ENCODE data around the gene CBLN1.

The CBLN1 gene

GRCh38 chr16:49312389-49312985, 30.8 kb upstream of the CBLN1 start:
- no peak overlapping the region for H3K27ac ChIP-seq (ENCODE audit: low read depth, low read length)
- no peak overlapping the region for H3K4me3 ChIP-seq (ENCODE audit: low read length)
- no peak overlapping the region for H2BK5ac ChIP-seq (ENCODE audit: low read length)
- H2AK5ac ChIP-seq (ENCODE audit: low read length), result no peak overlapping the region
- H3K9ac ChIP-seq (ENCODE audit: low read length), result no peak overlapping the region
- H3K4me1 ChIP-seq (ENCODE audit: control insufficient read depth, low read depth, low read length), result no peaks in the 10 kb centered on the region
- H3K79me2 ChIP-seq (ENCODE audit: control insufficient read depth, insufficient read depth, low read length), result no peaks in the 10 kb centered on the region
- H4K5ac ChIP-seq (ENCODE audit: low read length), result no peak overlapping the region
- H3K79me1 ChIP-seq (ENCODE audit: low read length), result no peaks in the 10 kb centered on the region
- no peak for DNase-seq
- H2BK15ac ChIP-seq (replicated peaks; ENCODE audit: low read depth), result no peak overlapping the region
- no peak overlapping the region for H3K23ac ChIP-seq (ENCODE audit: low read length)
- no peak overlapping the region for H4K8ac ChIP-seq (ENCODE audit: low read depth, low read length)
- H3K36me3 ChIP-seq (ENCODE audit: control insufficient read depth, insufficient read depth, low read length), result no peaks in the 10 kb centered on the region
- H3K4me2 ChIP-seq (ENCODE audit: low read length), result no peak overlapping the region
- no peaks in the 10 kb centered on the region for H3K27me3 ChIP-seq (ENCODE audit: insufficient read depth, low read length, poor library complexity)
- no peak overlapping the region for H2BK120ac ChIP-seq (ENCODE audit: low read depth, low read length)
- WGBS (ENCODE audit: extremely low coverage, insufficient coverage, low lambda C conversion rate), result no CpG with 5 or more reads among the region's 10 CpGs
- no peak overlapping the region for H3K18ac ChIP-seq (ENCODE audit: low read length)
- no peak overlapping the region for H3K4ac ChIP-seq (ENCODE audit: low read depth, low read length)
- H3K56ac ChIP-seq (ENCODE audit: low read length), result no peak overlapping the region

GRCh38 chr16:49311823-49312222, 30.2 kb upstream of the CBLN1 start:
- H3K4me2 ChIP-seq (ENCODE audit: low read length), result no peak overlapping the region
- no peak overlapping the region for H2BK5ac ChIP-seq (ENCODE audit: low read length)
- DNase-seq, result no peak
- no peaks in the 10 kb centered on the region for H3K27me3 ChIP-seq (ENCODE audit: insufficient read depth, low read length, poor library complexity)
- no CpG with 5 or more reads among the region's 6 CpGs for WGBS (ENCODE audit: extremely low coverage, insufficient coverage, low lambda C conversion rate)
- no peak overlapping the region for H2AK5ac ChIP-seq (ENCODE audit: low read length)
- H3K79me2 ChIP-seq (ENCODE audit: control insufficient read depth, insufficient read depth, low read length), result no peaks in the 10 kb centered on the region
- H3K79me1 ChIP-seq (ENCODE audit: low read length), result no peaks in the 10 kb centered on the region
- H2BK15ac ChIP-seq (replicated peaks; ENCODE audit: low read depth), result no peak overlapping the region
- no peak overlapping the region for H3K27ac ChIP-seq (ENCODE audit: low read depth, low read length)
- no peak overlapping the region for H3K56ac ChIP-seq (ENCODE audit: low read length)
- no peak overlapping the region for H2BK120ac ChIP-seq (ENCODE audit: low read depth, low read length)
- no peaks in the 10 kb centered on the region for H3K4me1 ChIP-seq (ENCODE audit: control insufficient read depth, low read depth, low read length)
- H3K9ac ChIP-seq (ENCODE audit: low read length), result no peak overlapping the region
- H4K8ac ChIP-seq (ENCODE audit: low read depth, low read length), result no peak overlapping the region
- no peak overlapping the region for H4K5ac ChIP-seq (ENCODE audit: low read length)
- H3K4me3 ChIP-seq (ENCODE audit: low read length), result no peak overlapping the region
- H3K36me3 ChIP-seq (ENCODE audit: control insufficient read depth, insufficient read depth, low read length), result no peaks in the 10 kb centered on the region
- H3K4ac ChIP-seq (ENCODE audit: low read depth, low read length), result no peak overlapping the region
- no peak overlapping the region for H3K23ac ChIP-seq (ENCODE audit: low read length)
- H3K18ac ChIP-seq (ENCODE audit: low read length), result no peak overlapping the region

- no peak overlapping the region for H3K56ac ChIP-seq (ENCODE audit: low read length)
- H2BK15ac ChIP-seq (replicated peaks; ENCODE audit: low read depth), result no peak overlapping the region
- H3K4ac ChIP-seq (ENCODE audit: low read depth, low read length), result no peak overlapping the region
- H3K4me3 ChIP-seq (ENCODE audit: low read length), result no peak overlapping the region
- H4K5ac ChIP-seq (ENCODE audit: low read length), result no peak overlapping the region
- no peaks in the 10 kb centered on the region for H3K79me1 ChIP-seq (ENCODE audit: low read length)
- no peak overlapping the region for H3K27ac ChIP-seq (ENCODE audit: low read depth, low read length)
- no peaks in the 10 kb centered on the region for H3K79me2 ChIP-seq (ENCODE audit: control insufficient read depth, insufficient read depth, low read length)
- H4K8ac ChIP-seq (ENCODE audit: low read depth, low read length), result no peak overlapping the region
- no peak overlapping the region for H2BK120ac ChIP-seq (ENCODE audit: low read depth, low read length)
- DNase-seq, result no peak
- H2AK5ac ChIP-seq (ENCODE audit: low read length), result no peak overlapping the region
- WGBS (ENCODE audit: extremely low coverage, insufficient coverage, low lambda C conversion rate), result no CpG with 5 or more reads among the region's 2 CpGs
- H3K9ac ChIP-seq (ENCODE audit: low read length), result no peak overlapping the region
- H3K18ac ChIP-seq (ENCODE audit: low read length), result no peak overlapping the region
- no peak overlapping the region for H2BK5ac ChIP-seq (ENCODE audit: low read length)
- no peaks in the 10 kb centered on the region for H3K27me3 ChIP-seq (ENCODE audit: insufficient read depth, low read length, poor library complexity)
- H3K4me1 ChIP-seq (ENCODE audit: control insufficient read depth, low read depth, low read length), result no peaks in the 10 kb centered on the region
- no peak overlapping the region for H3K4me2 ChIP-seq (ENCODE audit: low read length)
- H3K23ac ChIP-seq (ENCODE audit: low read length), result no peak overlapping the region
- no peaks in the 10 kb centered on the region for H3K36me3 ChIP-seq (ENCODE audit: control insufficient read depth, insufficient read depth, low read length)
These were observed 25.5 kb upstream of the CBLN1 start for GRCh38 chr16:49307176-49307575.

DNA sequence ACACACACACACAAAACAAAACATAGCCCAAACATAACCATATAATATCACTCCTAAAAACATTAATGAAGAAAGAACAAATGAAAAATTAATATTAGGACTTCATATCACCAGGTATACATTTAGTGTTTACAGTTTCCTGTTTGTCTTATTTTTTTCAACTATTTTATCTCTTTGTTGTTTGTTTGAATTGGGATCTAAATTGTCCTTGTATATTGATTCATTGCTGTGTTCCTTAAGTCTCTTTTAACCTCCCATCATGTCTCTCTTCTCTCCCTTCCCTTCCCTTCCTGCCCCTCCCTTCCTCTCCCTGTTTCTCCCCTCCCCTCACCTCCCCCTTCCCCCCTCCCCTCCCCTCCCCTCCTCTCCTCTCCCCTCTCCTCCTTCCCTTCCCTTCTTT, 23.8 kb upstream of the CBLN1 start:
- H3K36me3 ChIP-seq (ENCODE audit: control insufficient read depth, insufficient read depth, low read length), result no peaks in the 10 kb centered on the region
- H3K23ac ChIP-seq (ENCODE audit: low read length), result no peak overlapping the region
- no peak overlapping the region for H3K4me3 ChIP-seq (ENCODE audit: low read length)
- DNase-seq, result no peak
- H3K4ac ChIP-seq (ENCODE audit: low read depth, low read length), result no peak overlapping the region
- H2AK5ac ChIP-seq (ENCODE audit: low read length), result no peak overlapping the region
- no peaks in the 10 kb centered on the region for H3K4me1 ChIP-seq (ENCODE audit: control insufficient read depth, low read depth, low read length)
- H3K79me1 ChIP-seq (ENCODE audit: low read length), result no peaks in the 10 kb centered on the region
- H2BK5ac ChIP-seq (ENCODE audit: low read length), result no peak overlapping the region
- H3K4me2 ChIP-seq (ENCODE audit: low read length), result no peak overlapping the region
- H2BK15ac ChIP-seq (replicated peaks; ENCODE audit: low read depth), result no peak overlapping the region
- H3K27me3 ChIP-seq (ENCODE audit: insufficient read depth, low read length, poor library complexity), result no peaks in the 10 kb centered on the region
- H2BK120ac ChIP-seq (ENCODE audit: low read depth, low read length), result no peak overlapping the region
- no peaks in the 10 kb centered on the region for H3K79me2 ChIP-seq (ENCODE audit: control insufficient read depth, insufficient read depth, low read length)
- H4K8ac ChIP-seq (ENCODE audit: low read depth, low read length), result no peak overlapping the region
- no peak overlapping the region for H3K56ac ChIP-seq (ENCODE audit: low read length)
- H4K5ac ChIP-seq (ENCODE audit: low read length), result no peak overlapping the region
- no peak overlapping the region for H3K18ac ChIP-seq (ENCODE audit: low read length)
- no peak overlapping the region for H3K9ac ChIP-seq (ENCODE audit: low read length)
- no peak overlapping the region for H3K27ac ChIP-seq (ENCODE audit: low read depth, low read length)

GRCh38 chr16:49292413-49292812, 10.8 kb upstream of the CBLN1 start:
- no peaks in the 10 kb centered on the region for H3K36me3 ChIP-seq (ENCODE audit: control insufficient read depth, insufficient read depth, low read length)
- no peak overlapping the region for H4K5ac ChIP-seq (ENCODE audit: low read length)
- H3K56ac ChIP-seq (ENCODE audit: low read length), result no peak overlapping the region
- no peak overlapping the region for H3K23ac ChIP-seq (ENCODE audit: low read length)
- H3K4ac ChIP-seq (ENCODE audit: low read depth, low read length), result no peak overlapping the region
- H3K4me3 ChIP-seq (ENCODE audit: low read length), result no peak overlapping the region
- DNase-seq, result no peak
- no CpG with 5 or more reads among the region's 2 CpGs for WGBS (ENCODE audit: extremely low coverage, insufficient coverage, low lambda C conversion rate)
- H3K79me2 ChIP-seq (ENCODE audit: control insufficient read depth, insufficient read depth, low read length), result no peaks in the 10 kb centered on the region
- H4K8ac ChIP-seq (ENCODE audit: low read depth, low read length), result no peak overlapping the region
- H3K18ac ChIP-seq (ENCODE audit: low read length), result no peak overlapping the region
- H3K4me1 ChIP-seq (ENCODE audit: control insufficient read depth, low read depth, low read length), result no peaks in the 10 kb centered on the region
- no peak overlapping the region for H3K4me2 ChIP-seq (ENCODE audit: low read length)
- H2BK5ac ChIP-seq (ENCODE audit: low read length), result no peak overlapping the region
- no peak overlapping the region for H2AK5ac ChIP-seq (ENCODE audit: low read length)
- H2BK120ac ChIP-seq (ENCODE audit: low read depth, low read length), result no peak overlapping the region
- H3K9ac ChIP-seq (ENCODE audit: low read length), result no peak overlapping the region
- no peak overlapping the region for H2BK15ac ChIP-seq (replicated peaks; ENCODE audit: low read depth)
- H3K27me3 ChIP-seq (ENCODE audit: insufficient read depth, low read length, poor library complexity), result no peaks in the 10 kb centered on the region
- H3K27ac ChIP-seq (ENCODE audit: low read depth, low read length), result no peak overlapping the region
- no peaks in the 10 kb centered on the region for H3K79me1 ChIP-seq (ENCODE audit: low read length)

DNA sequence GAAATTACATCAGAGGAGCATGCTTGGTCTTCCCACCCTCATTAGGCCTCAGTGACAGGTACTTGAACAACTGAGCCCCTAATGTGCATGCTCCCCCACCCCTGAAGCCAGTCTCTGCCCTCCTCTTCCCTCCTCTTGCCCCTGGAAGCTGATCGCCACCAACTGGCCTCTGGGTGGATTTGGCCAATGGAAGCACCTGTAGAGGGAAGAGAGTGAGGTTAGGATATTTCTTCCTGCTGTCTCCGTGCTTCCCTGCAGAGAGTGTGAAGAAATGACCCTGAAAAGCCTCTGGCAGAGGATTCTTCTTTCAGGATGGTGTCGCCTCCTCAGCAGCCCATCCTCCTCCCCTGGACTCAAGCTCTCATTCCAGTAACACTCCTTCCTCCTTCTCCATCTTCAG, 5.9 kb upstream of the CBLN1 start:
- H4K5ac ChIP-seq (ENCODE audit: low read length), result no peak overlapping the region
- no peak overlapping the region for H3K9ac ChIP-seq (ENCODE audit: low read length)
- H3K4me2 ChIP-seq (ENCODE audit: low read length), result no peak overlapping the region
- no peak overlapping the region for H3K4me3 ChIP-seq (ENCODE audit: low read length)
- no peaks in the 10 kb centered on the region for H3K27me3 ChIP-seq (ENCODE audit: insufficient read depth, low read length, poor library complexity)
- no peaks in the 10 kb centered on the region for H3K36me3 ChIP-seq (ENCODE audit: control insufficient read depth, insufficient read depth, low read length)
- no peak overlapping the region for H2BK15ac ChIP-seq (replicated peaks; ENCODE audit: low read depth)
- H3K56ac ChIP-seq (ENCODE audit: low read length), result no peak overlapping the region
- H2BK120ac ChIP-seq (ENCODE audit: low read depth, low read length), result no peak overlapping the region
- no peak overlapping the region for H3K4ac ChIP-seq (ENCODE audit: low read depth, low read length)
- no peak overlapping the region for H3K18ac ChIP-seq (ENCODE audit: low read length)
- H3K27ac ChIP-seq (ENCODE audit: low read depth, low read length), result no peak overlapping the region
- no peak overlapping the region for H4K8ac ChIP-seq (ENCODE audit: low read depth, low read length)
- H2BK5ac ChIP-seq (ENCODE audit: low read length), result no peak overlapping the region
- H3K79me1 ChIP-seq (ENCODE audit: low read length), result no peaks in the 10 kb centered on the region
- no CpG with 5 or more reads among the region's 3 CpGs for WGBS (ENCODE audit: extremely low coverage, insufficient coverage, low lambda C conversion rate)
- H3K79me2 ChIP-seq (ENCODE audit: control insufficient read depth, insufficient read depth, low read length), result no peaks in the 10 kb centered on the region
- no peak overlapping the region for H2AK5ac ChIP-seq (ENCODE audit: low read length)
- peak; percentile 84 for DNase-seq
- H3K4me1 ChIP-seq (ENCODE audit: control insufficient read depth, low read depth, low read length), result peaks cover 6% of the 10 kb centered on the region
- H3K23ac ChIP-seq (ENCODE audit: low read length), result no peak overlapping the region

Measured in mesendoderm (in vitro differentiated cells).